HCT116 (cell line): ENCODE data around the gene GRK5. TPM values are rescaled to one million over a fixed set of nuclear protein-coding genes. Genes with fewer than 3 reads are reported as not detected.

Source experiments
- ATAC-seq: fragments of 200-7000 bp; cut with Tn5 transposase; 2 replicates; pipeline ENCODE4 v1.9.1; 2020; ENCODE audit warnings: mild to moderate bottlenecking, moderate library complexity
- BruUV-seq: library from RNA; stranded (reverse); fragments of 400-500 nt; replicated peaks from 2 replicates; lab custom pipeline; 2021; lab: Mats Ljungman, UMichigan
- CTCF ChIA-PET: fragments of 300-600 bp; sonication (Branson Sonifier 250); formaldehyde crosslinking; loops from one replicate; lab custom pipeline; 2021; ENCODE audit warnings: antibody characterized with exemption; lab: Charles Lee
- POLR2A ChIA-PET: fragments of 300-600, 350-600 bp; sonication (Branson Sonifier 250); formaldehyde crosslinking; loops from one replicate; lab custom pipeline; 2021; ENCODE audit warnings: antibody characterized with exemption; lab: Charles Lee
- RAD21 ChIA-PET, 2 experiments: fragments of 300-600 bp; sonication (Branson Sonifier 250); formaldehyde crosslinking; loops; one replicate each; lab custom pipeline; 2023; ENCODE audit warnings: low total read pairs in 2 of 2; ENCODE audit not compliant: uncharacterized antibody in 2 of 2, unreplicated experiment in 2 of 2, low non-redundant PET in 1 of 2; lab: Charles Lee
- DNase-seq: peaks from one replicate; pipeline ENCODE4 v3.0.0-alpha.2; 2010; ENCODE audit warnings: low read depth, low spot score
- H2AFZ ChIP-seq: fragments of 200-600 bp; shearing (Covaris generic), sonication (generic); 2 replicates; pipeline ENCODE4 v1.6.1; 2017; ENCODE audit warnings: low read depth, mixed run types, mixed read lengths, antibody characterized with exemption, low read length; ENCODE audit not compliant: poor library complexity, severe bottlenecking
- H3K27ac ChIP-seq: 2 replicates; pipeline ENCODE4 v1.5.1; 2012; ENCODE audit warnings: low read depth, low read length
- H3K27me3 ChIP-seq: fragments of 200-600 bp; sonication (generic); 2 replicates; pipeline ENCODE4 v1.6.1; 2016; ENCODE audit warnings: mixed run types, low read length, mixed read lengths; ENCODE audit not compliant: insufficient read depth
- H3K36me3 ChIP-seq, 2 experiments: fragments of 200-500 bp in 1 of 2; fragments of 200-600 bp in 1 of 2; sonication (Bioruptor generic) in 1 of 2; sonication (generic) in 1 of 2; 2 replicates each; pipeline versions ENCODE4 v1.5.1 to v1.6.1; 2014 to 2016; ENCODE audit warnings: low read length in 2 of 2, inconsistent platforms in 1 of 2, mixed read lengths in 1 of 2, mixed run types in 1 of 2; ENCODE audit not compliant: insufficient read depth in 2 of 2, control insufficient read depth in 1 of 2
- H3K4me1 ChIP-seq, 2 experiments: fragments of 200-600 bp in 1 of 2; sonication (generic) in 1 of 2; 2 replicates each; pipeline versions ENCODE4 v1.5.1 to v1.6.1; 2012 to 2017; ENCODE audit warnings: low read length in 2 of 2, inconsistent platforms in 1 of 2, mild to moderate bottlenecking in 1 of 2, mixed read lengths in 1 of 2, mixed run types in 1 of 2, moderate library complexity in 1 of 2; ENCODE audit not compliant: insufficient read depth in 2 of 2, control insufficient read depth in 1 of 2
- H3K4me2 ChIP-seq: fragments of 200-600 bp; sonication (generic); 2 replicates; pipeline ENCODE4 v1.6.1; 2017; ENCODE audit warnings: mixed run types, low read length, mixed read lengths
- H3K4me3 ChIP-seq, 2 experiments: fragments of 200-600 bp in 1 of 2; sonication (generic) in 1 of 2; replicated peaks in 1 of 2; 2 replicates each; pipeline ENCODE4 v1.5.1; 2011 to 2016; ENCODE audit warnings: low read length in 2 of 2, control low read depth in 1 of 2, low read depth in 1 of 2, mild to moderate bottlenecking in 1 of 2, mixed read lengths in 1 of 2, mixed run types in 1 of 2
- H3K79me2 ChIP-seq: fragments of 200-600 bp; sonication (generic); 2 replicates; pipeline ENCODE4 v1.6.1; 2017; ENCODE audit warnings: mild to moderate bottlenecking, mixed run types, low read length, moderate library complexity, mixed read lengths; ENCODE audit not compliant: insufficient read depth
- H3K9ac ChIP-seq: fragments of 200-600 bp; sonication (generic); 2 replicates; pipeline ENCODE4 v1.6.1; 2016; ENCODE audit warnings: low read length, mixed read lengths
- H3K9me2 ChIP-seq: fragments of 200-600 bp; sonication (generic), shearing (Covaris generic); 2 replicates; pipeline ENCODE4 v1.6.1; 2017; ENCODE audit warnings: mixed run types, mild to moderate bottlenecking, moderate library complexity; ENCODE audit not compliant: insufficient read depth
- H3K9me3 ChIP-seq, 2 experiments: fragments of 200-500 bp in 1 of 2; fragments of 200-600 bp in 1 of 2; sonication (Bioruptor generic) in 1 of 2; sonication (generic) in 1 of 2; 2 replicates each; pipeline ENCODE4 v1.6.1; 2014 to 2017; ENCODE audit warnings: low read length in 2 of 2, mixed read lengths in 2 of 2, inconsistent platforms in 1 of 2, low read depth in 1 of 2, mild to moderate bottlenecking in 1 of 2, mixed run types in 1 of 2, moderate library complexity in 1 of 2; ENCODE audit not compliant: control insufficient read depth in 1 of 2, insufficient read depth in 1 of 2
- H4K20me1 ChIP-seq: fragments of 200-600 bp; sonication (generic), shearing (Covaris generic); 2 replicates; pipeline ENCODE4 v1.6.1; 2017; ENCODE audit warnings: mixed run types, mild to moderate bottlenecking, moderate library complexity; ENCODE audit not compliant: insufficient read depth
- CBX3 ChIP-seq: IDR thresholded peaks from 2 replicates; pipeline ENCODE4 v1.6.1; 2012; ENCODE audit warnings: low read depth
- EGR1 ChIP-seq: IDR thresholded peaks from 2 replicates; pipeline ENCODE4 v1.6.1; 2012; ENCODE audit warnings: low read depth
- EZH2 ChIP-seq: fragments of 200-600 bp; sonication (generic); IDR thresholded peaks from 2 replicates; pipeline ENCODE4 v1.6.1; 2017; ENCODE audit warnings: antibody characterized with exemption, mixed run types
- EZH2phosphoT487 ChIP-seq: fragments of 200-600 bp; IDR thresholded peaks from 2 replicates; pipeline ENCODE4 v1.6.1; 2018; ENCODE audit warnings: antibody characterized with exemption, borderline replicate concordance
- FOSL1 ChIP-seq: IDR thresholded peaks from 2 replicates; pipeline ENCODE4 v1.6.1; 2012; ENCODE audit warnings: low read depth
- JUND ChIP-seq: IDR thresholded peaks from 2 replicates; pipeline ENCODE4 v1.6.1; 2012
- POLR2AphosphoS5 ChIP-seq: IDR thresholded peaks from 2 replicates; pipeline ENCODE4 v1.6.1; 2011; ENCODE audit warnings: mild to moderate bottlenecking, low read depth, low read length, moderate library complexity
- RAD21 ChIP-seq: IDR thresholded peaks from 2 replicates; pipeline ENCODE4 v1.6.1; 2012; ENCODE audit warnings: low read depth, mild to moderate bottlenecking
- SRF ChIP-seq: IDR thresholded peaks from 2 replicates; pipeline ENCODE4 v1.6.1; 2012; ENCODE audit warnings: low read depth
- TCF7L2 ChIP-seq: IDR thresholded peaks from 2 replicates; pipeline ENCODE4 v1.7.0; 2011; ENCODE audit warnings: borderline replicate concordance, inconsistent platforms; ENCODE audit not compliant: insufficient read depth, insufficient read length; ENCODE audit errors: extremely low read depth
- ZFX ChIP-seq: fragments of 450-650 bp; IDR thresholded peaks from 2 replicates; pipeline ENCODE4 v1.6.1; 2017
- intact Hi-C: fragments of 100-400 bp; cut with micrococcal nuclease; formaldehyde crosslinking; loops from 2 replicates; pipeline ENCODE4 v1.10.0; 2022
- total RNA-seq: library from RNA; stranded (reverse); gene quantifications from one replicate; pipeline ENCODE4 v1.2.1, GENCODE V29; 2021; ENCODE audit not compliant: unreplicated experiment
- TF ChIP-seq, protein P1 (sequence below): IDR thresholded peaks from 2 replicates; pipeline ENCODE4 v1.6.1; 2012; ENCODE audit warnings: low read depth
- TF ChIP-seq, protein P2 (sequence below), 3 experiments: fragments of 200-600 bp in 1 of 3; sonication (generic) in 1 of 3; IDR thresholded peaks in 2 of 3; conservative IDR thresholded peaks in 1 of 3; 2 replicates each; pipeline ENCODE4 v1.5.1; 2012 to 2017; ENCODE audit warnings: low read depth in 2 of 3, low read length in 2 of 3, antibody characterized with exemption in 1 of 3, borderline replicate concordance in 1 of 3, control low read depth in 1 of 3, mild to moderate bottlenecking in 1 of 3, mixed read lengths in 1 of 3, mixed run types in 1 of 3, moderate library complexity in 1 of 3; ENCODE audit not compliant: insufficient read depth in 1 of 3
- TF ChIP-seq, protein P3 (sequence below): IDR thresholded peaks from 2 replicates; pipeline ENCODE4 v1.6.1; 2012

GRK5 gene
- total RNA-seq, 1 experiment from 2014 or later = 7.3 TPM

DNA sequence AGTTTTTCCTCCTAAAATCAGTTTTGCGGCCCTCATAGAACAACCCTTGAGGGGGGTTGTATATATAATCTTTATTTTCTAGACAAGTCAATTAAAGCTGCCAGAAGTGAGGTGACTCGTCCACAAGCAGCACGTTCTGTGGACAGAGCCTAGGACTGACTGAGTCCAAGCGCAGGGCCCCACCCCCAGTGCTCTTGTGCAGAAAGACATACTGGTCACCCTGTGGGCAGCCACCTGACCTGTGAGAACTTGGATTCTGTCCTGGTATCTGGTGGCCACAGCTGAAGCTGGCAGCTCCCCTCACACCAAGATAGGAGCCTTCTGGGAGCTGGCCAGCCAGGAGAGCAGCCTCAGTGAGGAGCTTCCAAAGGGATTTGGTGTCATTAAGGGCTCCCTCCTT, 89.3 kb downstream of the GRK5 start:
- Histone ChIP-seq H3K9me2 (no peaks in the 10 kb centered on the region), H3K4me1 (peaks cover 2 to 33% of the 10 kb centered on the region in 2 experiments; a peak in 2 of 4 replicates), H4K20me1 (no peaks in the 10 kb centered on the region), H3K27me3 (peaks cover 7% of the 10 kb centered on the region; the same call in 1 of the 2 replicates), H3K27ac (no peak overlapping the region), H3K79me2 (no peaks in the 10 kb centered on the region), H3K9me3 (peaks cover 0 to 3% of the 10 kb centered on the region in 2 experiments; a peak in 1 of 4 replicates), H2AFZ (no peak overlapping the region), H3K4me2 (no peak overlapping the region)
- DNase-seq = no peak
- ChIA-PET RAD21 (no interaction called here), CTCF (no interaction called here)
- intact Hi-C loops = no loop called here
- TF ChIP-seq, protein P1, sequence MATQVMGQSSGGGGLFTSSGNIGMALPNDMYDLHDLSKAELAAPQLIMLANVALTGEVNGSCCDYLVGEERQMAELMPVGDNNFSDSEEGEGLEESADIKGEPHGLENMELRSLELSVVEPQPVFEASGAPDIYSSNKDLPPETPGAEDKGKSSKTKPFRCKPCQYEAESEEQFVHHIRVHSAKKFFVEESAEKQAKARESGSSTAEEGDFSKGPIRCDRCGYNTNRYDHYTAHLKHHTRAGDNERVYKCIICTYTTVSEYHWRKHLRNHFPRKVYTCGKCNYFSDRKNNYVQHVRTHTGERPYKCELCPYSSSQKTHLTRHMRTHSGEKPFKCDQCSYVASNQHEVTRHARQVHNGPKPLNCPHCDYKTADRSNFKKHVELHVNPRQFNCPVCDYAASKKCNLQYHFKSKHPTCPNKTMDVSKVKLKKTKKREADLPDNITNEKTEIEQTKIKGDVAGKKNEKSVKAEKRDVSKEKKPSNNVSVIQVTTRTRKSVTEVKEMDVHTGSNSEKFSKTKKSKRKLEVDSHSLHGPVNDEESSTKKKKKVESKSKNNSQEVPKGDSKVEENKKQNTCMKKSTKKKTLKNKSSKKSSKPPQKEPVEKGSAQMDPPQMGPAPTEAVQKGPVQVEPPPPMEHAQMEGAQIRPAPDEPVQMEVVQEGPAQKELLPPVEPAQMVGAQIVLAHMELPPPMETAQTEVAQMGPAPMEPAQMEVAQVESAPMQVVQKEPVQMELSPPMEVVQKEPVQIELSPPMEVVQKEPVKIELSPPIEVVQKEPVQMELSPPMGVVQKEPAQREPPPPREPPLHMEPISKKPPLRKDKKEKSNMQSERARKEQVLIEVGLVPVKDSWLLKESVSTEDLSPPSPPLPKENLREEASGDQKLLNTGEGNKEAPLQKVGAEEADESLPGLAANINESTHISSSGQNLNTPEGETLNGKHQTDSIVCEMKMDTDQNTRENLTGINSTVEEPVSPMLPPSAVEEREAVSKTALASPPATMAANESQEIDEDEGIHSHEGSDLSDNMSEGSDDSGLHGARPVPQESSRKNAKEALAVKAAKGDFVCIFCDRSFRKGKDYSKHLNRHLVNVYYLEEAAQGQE = no peak
- TF ChIP-seq, protein P2, sequence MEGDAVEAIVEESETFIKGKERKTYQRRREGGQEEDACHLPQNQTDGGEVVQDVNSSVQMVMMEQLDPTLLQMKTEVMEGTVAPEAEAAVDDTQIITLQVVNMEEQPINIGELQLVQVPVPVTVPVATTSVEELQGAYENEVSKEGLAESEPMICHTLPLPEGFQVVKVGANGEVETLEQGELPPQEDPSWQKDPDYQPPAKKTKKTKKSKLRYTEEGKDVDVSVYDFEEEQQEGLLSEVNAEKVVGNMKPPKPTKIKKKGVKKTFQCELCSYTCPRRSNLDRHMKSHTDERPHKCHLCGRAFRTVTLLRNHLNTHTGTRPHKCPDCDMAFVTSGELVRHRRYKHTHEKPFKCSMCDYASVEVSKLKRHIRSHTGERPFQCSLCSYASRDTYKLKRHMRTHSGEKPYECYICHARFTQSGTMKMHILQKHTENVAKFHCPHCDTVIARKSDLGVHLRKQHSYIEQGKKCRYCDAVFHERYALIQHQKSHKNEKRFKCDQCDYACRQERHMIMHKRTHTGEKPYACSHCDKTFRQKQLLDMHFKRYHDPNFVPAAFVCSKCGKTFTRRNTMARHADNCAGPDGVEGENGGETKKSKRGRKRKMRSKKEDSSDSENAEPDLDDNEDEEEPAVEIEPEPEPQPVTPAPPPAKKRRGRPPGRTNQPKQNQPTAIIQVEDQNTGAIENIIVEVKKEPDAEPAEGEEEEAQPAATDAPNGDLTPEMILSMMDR (IDR thresholded peaks at IDR 0.05 in 2 of 3, conservative IDR thresholded peaks at IDR 0.05 in 1 of 3; ENCODE audit: borderline replicate concordance in 1 of 3, insufficient read depth in 1 of 3, low read depth in 2 of 3, low read length in 2 of 3) = no peak
- TF ChIP-seq JUND (no peak), FOSL1 (no peak), EZH2phosphoT487 (no peak), EZH2 (no peak), TCF7L2 (no peak), EGR1 (no peak), CBX3 (no peak), POLR2AphosphoS5 (no peak), RAD21 (no peak), ZFX (no peak), SRF (no peak)
- TF ChIP-seq, protein P3, sequence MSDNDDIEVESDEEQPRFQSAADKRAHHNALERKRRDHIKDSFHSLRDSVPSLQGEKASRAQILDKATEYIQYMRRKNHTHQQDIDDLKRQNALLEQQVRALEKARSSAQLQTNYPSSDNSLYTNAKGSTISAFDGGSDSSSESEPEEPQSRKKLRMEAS = no peak
- TF ChIP-seq, all 23 proteins: peak for 0
- H3K36me3 ChIP-seq = no peaks in the 10 kb centered on the region
- POLR2A ChIA-PET = no interaction called here
- no TSS peak for BruUV-seq
- H3K4me3 ChIP-seq = no peak overlapping the region
- H3K9ac ChIP-seq = no peak overlapping the region
- no peak for ATAC-seq
